Suprapubic skin (tissue), 4 donors: Measurements from ENCODE around the gene NME8.

Experiments used
- POLR2A ChIP-seq, 2 donors: fragments of 450-650 bp; IDR thresholded peaks; one replicate each; pipeline ENCODE4 v1.6.1; 2017; ENCODE audit warnings: antibody characterized with exemption in 2 of 2, mild to moderate bottlenecking in 2 of 2, moderate library complexity in 2 of 2
- POLR2AphosphoS5 ChIP-seq, 3 donors: sonication (generic); formaldehyde crosslinking; IDR thresholded peaks; one replicate each; pipeline ENCODE4 v1.6.1; 2017; ENCODE audit warnings: antibody characterized with exemption in 3 of 3
- TF ChIP-seq, protein P1 (sequence below), 2 donors: fragments of 200-600 bp in 1 of 2; fragments of 450-650 bp in 1 of 2; sonication (generic) in 1 of 2; IDR thresholded peaks; one replicate each; pipeline ENCODE4 v1.5.1; 2016 to 2019; ENCODE audit warnings: antibody characterized with exemption in 2 of 2, mild to moderate bottlenecking in 1 of 2, moderate library complexity in 1 of 2

DNA sequence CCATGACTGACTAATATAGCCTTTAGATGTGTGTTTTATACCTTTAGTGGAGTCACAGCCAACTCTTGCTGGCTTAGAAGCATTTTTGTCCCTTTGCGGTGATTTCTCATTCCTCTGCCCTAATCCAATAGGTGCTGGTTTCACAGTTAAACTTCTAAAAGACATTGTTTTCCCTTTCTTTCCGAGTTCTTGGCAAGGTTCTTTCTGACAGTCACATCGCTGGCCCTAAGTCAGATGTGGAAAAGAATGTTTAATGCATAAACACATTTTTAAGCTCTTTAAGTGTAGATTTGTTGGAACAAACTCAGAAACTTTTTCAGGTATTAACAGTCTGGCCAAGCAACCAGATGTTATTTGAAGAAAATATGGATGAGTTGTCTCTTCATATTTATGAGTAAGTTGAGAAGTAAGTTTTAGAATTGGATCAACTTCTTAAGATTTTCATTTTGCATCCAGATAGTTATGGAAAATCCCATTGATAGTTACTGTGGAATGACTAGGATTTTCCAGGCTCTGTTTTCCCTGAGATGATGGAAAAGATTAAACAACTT, 76.2 kb downstream of the NME8 start:
- TF ChIP-seq POLR2AphosphoS5 (IDR thresholded peaks at IDR 0.05) (no peak), POLR2A (IDR thresholded peaks at IDR 0.05) (no peak)
- TF ChIP-seq, protein P1, sequence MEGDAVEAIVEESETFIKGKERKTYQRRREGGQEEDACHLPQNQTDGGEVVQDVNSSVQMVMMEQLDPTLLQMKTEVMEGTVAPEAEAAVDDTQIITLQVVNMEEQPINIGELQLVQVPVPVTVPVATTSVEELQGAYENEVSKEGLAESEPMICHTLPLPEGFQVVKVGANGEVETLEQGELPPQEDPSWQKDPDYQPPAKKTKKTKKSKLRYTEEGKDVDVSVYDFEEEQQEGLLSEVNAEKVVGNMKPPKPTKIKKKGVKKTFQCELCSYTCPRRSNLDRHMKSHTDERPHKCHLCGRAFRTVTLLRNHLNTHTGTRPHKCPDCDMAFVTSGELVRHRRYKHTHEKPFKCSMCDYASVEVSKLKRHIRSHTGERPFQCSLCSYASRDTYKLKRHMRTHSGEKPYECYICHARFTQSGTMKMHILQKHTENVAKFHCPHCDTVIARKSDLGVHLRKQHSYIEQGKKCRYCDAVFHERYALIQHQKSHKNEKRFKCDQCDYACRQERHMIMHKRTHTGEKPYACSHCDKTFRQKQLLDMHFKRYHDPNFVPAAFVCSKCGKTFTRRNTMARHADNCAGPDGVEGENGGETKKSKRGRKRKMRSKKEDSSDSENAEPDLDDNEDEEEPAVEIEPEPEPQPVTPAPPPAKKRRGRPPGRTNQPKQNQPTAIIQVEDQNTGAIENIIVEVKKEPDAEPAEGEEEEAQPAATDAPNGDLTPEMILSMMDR (IDR thresholded peaks at IDR 0.05), result no peak
